ENCODE results near the gene PKN3.

- no peak for TF ChIP-seq CTCF (IDR thresholded peaks at IDR 0.05)
- TF ChIP-seq EZH2 (IDR thresholded peaks at IDR 0.05; ENCODE audit: borderline replicate concordance, insufficient read depth, low read depth, low read length, poor library complexity, severe bottlenecking), result no peak
Observed at GRCh38 chr9:128713411-128713780, 11.1 kb downstream of the PKN3 start.
